ENCODE data around the gene TRAPPC6A.

- TF ChIP-seq YY1 (IDR thresholded peaks at IDR 0.05; ENCODE audit: extremely low read depth, insufficient replicate concordance, low read depth, low read length), result no peak
- no peak; a peak in 1 of 6 replicates for TF ChIP-seq CTCF (IDR thresholded peaks at IDR 0.05 in 2 of 3, conservative IDR thresholded peaks at IDR 0.05 in 1 of 3; ENCODE audit: borderline replicate concordance in 1 of 3, insufficient read depth in 1 of 3, low read depth in 2 of 3, low read length in 2 of 3)
- no peak for TF ChIP-seq MAX (IDR thresholded peaks at IDR 0.05)
- TF ChIP-seq EZH2 (IDR thresholded peaks at IDR 0.05), result no peak
- no peak for TF ChIP-seq POLR2A (IDR thresholded peaks at IDR 0.05; ENCODE audit: borderline replicate concordance, extremely low read depth, insufficient read depth, insufficient read length)
- no peak for TF ChIP-seq TCF7L2 (IDR thresholded peaks at IDR 0.05; ENCODE audit: borderline replicate concordance, extremely low read depth, insufficient read depth, insufficient read length)
- no peak for TF ChIP-seq RAD21 (IDR thresholded peaks at IDR 0.05; ENCODE audit: low read depth)
- TF ChIP-seq JUND (IDR thresholded peaks at IDR 0.05), result no peak
- no peak for TF ChIP-seq REST (IDR thresholded peaks at IDR 0.05; ENCODE audit: low read depth)
Measured at GRCh38 chr19:45147835-45148676, 30.0 kb downstream of the TRAPPC6A start.
